RPMI8226 (cell line): ENCODE measurements around the gene MEIS1.
A peak's percentile ranks its signal among the peaks of the same experiment; 100 is the strongest.

Experiments used
- DNase-seq: peaks from one replicate; pipeline ENCODE4 v3.0.0-alpha.2; 2015

MEIS1 gene

GRCh38 chr2:66431846-66432587, 2.9 kb upstream of the MEIS1 start:
- no peak for DNase-seq

GRCh38 chr2:66432801-66433694, 1.9 kb upstream of the MEIS1 start:
- DNase-seq = peak; percentile 89

- no peak for DNase-seq
Measured at GRCh38 chr2:66433695-66433944, 1.3 kb upstream of the MEIS1 start.

- peak; percentile 80 for DNase-seq
Measured at GRCh38 chr2:66433945-66434678, 813 bp upstream of the MEIS1 start.

GRCh38 chr2:66435549-66435875, 587 bp downstream of the MEIS1 start:
- no peak for DNase-seq

GRCh38 chr2:66435963-66436362, 1.0 kb downstream of the MEIS1 start:
- no peak for DNase-seq

- no peak for DNase-seq
Measured at GRCh38 chr2:66436581-66437001, 1.7 kb downstream of the MEIS1 start.

GRCh38 chr2:66437109-66437690, 2.3 kb downstream of the MEIS1 start:
- no peak for DNase-seq

GRCh38 chr2:66437691-66438497, 3.0 kb downstream of the MEIS1 start:
- DNase-seq = no peak

- DNase-seq = no peak
Measured at GRCh38 chr2:66438498-66438833, 3.5 kb downstream of the MEIS1 start.

- no peak for DNase-seq
Measured at GRCh38 chr2:66438891-66439811, 4.2 kb downstream of the MEIS1 start.

- DNase-seq = no peak
Measured at GRCh38 chr2:66439812-66440542, 5.1 kb downstream of the MEIS1 start.

- DNase-seq = no peak
Measured at GRCh38 chr2:66440708-66441497, 6.0 kb downstream of the MEIS1 start.

- no peak for DNase-seq
Measured at GRCh38 chr2:66441581-66442320, 6.8 kb downstream of the MEIS1 start.

GRCh38 chr2:66442516-66443185, 7.7 kb downstream of the MEIS1 start:
- DNase-seq = no peak

- DNase-seq = no peak
Measured at GRCh38 chr2:66443186-66443978, 8.5 kb downstream of the MEIS1 start.

- no peak for DNase-seq
Measured at GRCh38 chr2:66443979-66444861, 9.3 kb downstream of the MEIS1 start.
